Thyroid gland (tissue), 4 donors: Measurements from ENCODE around the gene SPTBN1.

Experiments
- POLR2A ChIP-seq, 2 donors: fragments of 450-650 bp; IDR thresholded peaks; one replicate each; pipeline ENCODE4 v1.6.1; 2017; ENCODE audit warnings: antibody characterized with exemption in 2 of 2, mild to moderate bottlenecking in 2 of 2, moderate library complexity in 1 of 2
- TF ChIP-seq, protein P1 (sequence below), 6 experiments: fragments of 200-600 bp in 3 of 6; fragments of 450-650 bp in 3 of 6; sonication (generic) in 3 of 6; IDR thresholded peaks; one replicate each; pipeline ENCODE4 v1.5.1; 2016 to 2019; ENCODE audit warnings: antibody characterized with exemption in 6 of 6, mild to moderate bottlenecking in 2 of 6, inconsistent platforms in 1 of 6, moderate library complexity in 1 of 6

DNA sequence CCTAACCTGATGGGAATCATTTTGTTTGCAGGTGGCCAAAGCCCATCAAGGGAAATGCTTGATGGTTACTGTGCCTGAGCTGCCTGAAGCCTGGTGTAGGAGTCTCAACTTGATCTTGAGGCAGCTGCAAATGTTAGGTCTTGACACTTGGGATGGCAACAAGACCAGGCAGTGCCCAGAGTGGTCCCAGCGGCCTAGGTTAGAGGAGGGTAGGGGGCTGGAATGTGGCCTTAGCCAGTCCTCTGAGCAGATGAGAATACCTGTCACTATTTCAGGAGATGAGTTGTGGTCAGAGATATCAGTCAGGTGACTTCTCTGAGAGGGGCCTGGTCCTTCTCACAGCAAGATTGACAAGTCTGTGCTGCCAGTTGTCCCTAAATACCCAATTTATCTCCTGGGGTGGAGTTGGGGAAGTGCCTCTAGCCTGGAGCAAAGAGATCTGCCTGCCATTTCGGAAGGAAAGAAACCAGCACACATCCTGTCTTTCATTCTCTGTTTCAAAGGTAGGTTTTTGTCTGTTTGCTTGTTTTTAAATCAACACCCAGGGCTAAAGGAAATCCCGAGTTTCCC, 13.4 kb downstream of the SPTBN1 start:
- TF ChIP-seq POLR2A (IDR thresholded peaks at IDR 0.05): no peak
- TF ChIP-seq, protein P1, sequence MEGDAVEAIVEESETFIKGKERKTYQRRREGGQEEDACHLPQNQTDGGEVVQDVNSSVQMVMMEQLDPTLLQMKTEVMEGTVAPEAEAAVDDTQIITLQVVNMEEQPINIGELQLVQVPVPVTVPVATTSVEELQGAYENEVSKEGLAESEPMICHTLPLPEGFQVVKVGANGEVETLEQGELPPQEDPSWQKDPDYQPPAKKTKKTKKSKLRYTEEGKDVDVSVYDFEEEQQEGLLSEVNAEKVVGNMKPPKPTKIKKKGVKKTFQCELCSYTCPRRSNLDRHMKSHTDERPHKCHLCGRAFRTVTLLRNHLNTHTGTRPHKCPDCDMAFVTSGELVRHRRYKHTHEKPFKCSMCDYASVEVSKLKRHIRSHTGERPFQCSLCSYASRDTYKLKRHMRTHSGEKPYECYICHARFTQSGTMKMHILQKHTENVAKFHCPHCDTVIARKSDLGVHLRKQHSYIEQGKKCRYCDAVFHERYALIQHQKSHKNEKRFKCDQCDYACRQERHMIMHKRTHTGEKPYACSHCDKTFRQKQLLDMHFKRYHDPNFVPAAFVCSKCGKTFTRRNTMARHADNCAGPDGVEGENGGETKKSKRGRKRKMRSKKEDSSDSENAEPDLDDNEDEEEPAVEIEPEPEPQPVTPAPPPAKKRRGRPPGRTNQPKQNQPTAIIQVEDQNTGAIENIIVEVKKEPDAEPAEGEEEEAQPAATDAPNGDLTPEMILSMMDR (IDR thresholded peaks at IDR 0.05): no peak
